Lung (tissue), 12 donors: ENCODE results near the gene RFXAP. TPM values are rescaled to one million over a fixed set of nuclear protein-coding genes. Genes with fewer than 3 reads are reported as not detected.

Source experiments
- ATAC-seq: fragments of 200-7000 bp; cut with Tn5 transposase; one replicate; pipeline ENCODE4 v1.9.1; 2020; ENCODE audit warnings: moderate number of reproducible peaks; ENCODE audit not compliant: insufficient read depth, low FRiP score
- DNase-seq, 3 donors: peaks; one replicate each; pipeline ENCODE4 v3.0.0-alpha.2; 2013 to 2017
- H3K27ac ChIP-seq, 2 donors: one replicate each; pipeline ENCODE4 v1.5.1; 2013; ENCODE audit warnings: mild to moderate bottlenecking in 2 of 2, moderate library complexity in 2 of 2, control low read depth in 1 of 2, inconsistent platforms in 1 of 2, low read depth in 1 of 2, low read length in 1 of 2
- H3K27me3 ChIP-seq, 3 donors: one replicate each; pipeline ENCODE4 v1.5.1; 2013; ENCODE audit warnings: low read length in 2 of 3; ENCODE audit not compliant: control insufficient read depth in 3 of 3, insufficient read depth in 3 of 3
- H3K36me3 ChIP-seq, 4 donors: one replicate each; pipeline ENCODE4 v1.5.1; 2013; ENCODE audit warnings: low read length in 4 of 4, mild to moderate bottlenecking in 1 of 4, moderate library complexity in 1 of 4; ENCODE audit not compliant: control insufficient read depth in 4 of 4, insufficient read depth in 4 of 4
- H3K4me1 ChIP-seq, 5 donors: one replicate each; pipeline ENCODE4 v1.5.1; 2013; ENCODE audit warnings: low read length in 5 of 5, mild to moderate bottlenecking in 2 of 5, moderate library complexity in 1 of 5; ENCODE audit not compliant: control insufficient read depth in 5 of 5, insufficient read depth in 5 of 5
- H3K4me3 ChIP-seq: one replicate; pipeline ENCODE4 v1.5.1; 2013; ENCODE audit warnings: mild to moderate bottlenecking, control low read depth, moderate library complexity
- H3K9ac ChIP-seq, 2 donors: one replicate each; pipeline ENCODE4 v1.5.1; 2013; ENCODE audit warnings: low read length in 2 of 2, control low read depth in 1 of 2; ENCODE audit not compliant: insufficient read depth in 1 of 2
- H3K9me3 ChIP-seq, 4 donors: one replicate each; pipeline ENCODE4 v1.5.1; 2013; ENCODE audit warnings: low read length in 3 of 4, mild to moderate bottlenecking in 1 of 4, moderate library complexity in 1 of 4; ENCODE audit not compliant: control insufficient read depth in 4 of 4, insufficient read depth in 3 of 4
- WGBS, 2 donors: extraction: QIAGEN DNeasy Blood & Tissue Kit; methylation state at CpG; one replicate each; pipeline ENCODE4 v1.1.7; 2013; 5-methylcytosine and 5-hydroxymethylcytosine counted together
- polyA plus RNA-seq, 2 donors: library from polyadenylated mRNA; stranded (reverse); fragments of 200-250 nt; gene quantifications; one replicate each; pipeline ENCODE4 v1.2.1, GENCODE V29; 2013
- total RNA-seq, 2 donors: library from RNA; depleted of rRNA in 1 of 2; stranded (reverse); fragments of >200 nt in 1 of 2; gene quantifications; one replicate each; pipeline ENCODE4 v1.2.1, GENCODE V29; 2014 to 2021
- TF ChIP-seq, protein P1 (sequence below): IDR thresholded peaks from 2 replicates; pipeline ENCODE4 v1.5.1; 2012; ENCODE audit warnings: mild to moderate bottlenecking; ENCODE audit errors: control extremely low read depth, extremely low read depth
- donor health status: control.
- donor health status: control.
- donor health status: Bipolar disorder and iron deficiency.
- donor health status: healthy.
- donor health status: DM: yes; HTN: yes; CAD: no.

Gene RFXAP
- total and polyA plus RNA-seq, 4 donors: 3.0 to 9.5 (median 4.9) TPM

- Histone ChIP-seq H3K36me3 (no peaks in the 10 kb centered on the region), H3K4me3 (no peak overlapping the region), H3K4me1 (peaks cover 0 to 3% (median 0%) of the 10 kb centered on the region in 5 donors), H3K9ac (no peak overlapping the region), H3K27ac (no peak overlapping the region), H3K27me3 (no peaks in the 10 kb centered on the region), H3K9me3 (peaks cover 0 to 2% (median 0%) of the 10 kb centered on the region in 4 donors)
- TF ChIP-seq, protein P1, sequence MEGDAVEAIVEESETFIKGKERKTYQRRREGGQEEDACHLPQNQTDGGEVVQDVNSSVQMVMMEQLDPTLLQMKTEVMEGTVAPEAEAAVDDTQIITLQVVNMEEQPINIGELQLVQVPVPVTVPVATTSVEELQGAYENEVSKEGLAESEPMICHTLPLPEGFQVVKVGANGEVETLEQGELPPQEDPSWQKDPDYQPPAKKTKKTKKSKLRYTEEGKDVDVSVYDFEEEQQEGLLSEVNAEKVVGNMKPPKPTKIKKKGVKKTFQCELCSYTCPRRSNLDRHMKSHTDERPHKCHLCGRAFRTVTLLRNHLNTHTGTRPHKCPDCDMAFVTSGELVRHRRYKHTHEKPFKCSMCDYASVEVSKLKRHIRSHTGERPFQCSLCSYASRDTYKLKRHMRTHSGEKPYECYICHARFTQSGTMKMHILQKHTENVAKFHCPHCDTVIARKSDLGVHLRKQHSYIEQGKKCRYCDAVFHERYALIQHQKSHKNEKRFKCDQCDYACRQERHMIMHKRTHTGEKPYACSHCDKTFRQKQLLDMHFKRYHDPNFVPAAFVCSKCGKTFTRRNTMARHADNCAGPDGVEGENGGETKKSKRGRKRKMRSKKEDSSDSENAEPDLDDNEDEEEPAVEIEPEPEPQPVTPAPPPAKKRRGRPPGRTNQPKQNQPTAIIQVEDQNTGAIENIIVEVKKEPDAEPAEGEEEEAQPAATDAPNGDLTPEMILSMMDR: no peak
- ATAC-seq (no peak), DNase-seq (no peak)
Observed at GRCh38 chr13:36772853-36773252, 46.2 kb upstream of the RFXAP start.

DNA sequence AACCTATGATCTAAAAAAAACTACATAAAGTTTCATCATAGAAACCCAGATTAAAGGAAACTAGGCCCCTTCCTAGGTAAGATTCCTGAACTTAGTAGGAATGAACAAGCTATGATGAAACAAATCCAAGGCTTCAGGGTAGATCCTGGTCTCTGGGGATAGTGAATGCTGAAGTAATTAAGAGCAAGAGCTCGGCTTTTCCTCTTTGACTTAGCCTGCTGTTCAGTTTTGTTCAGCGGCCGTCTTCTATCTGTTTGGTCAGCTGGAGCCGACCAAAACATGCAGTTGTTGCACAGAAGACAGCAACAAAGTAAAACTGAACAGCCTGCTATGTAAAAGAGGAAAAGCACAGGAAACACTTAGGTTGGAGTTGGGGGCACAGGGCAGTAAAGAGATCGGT, 44.1 kb upstream of the RFXAP start:
- TF ChIP-seq, protein P1: no peak
- Histone ChIP-seq H3K9me3 (no peaks in the 10 kb centered on the region), H3K27ac (no peak overlapping the region), H3K36me3 (no peaks in the 10 kb centered on the region), H3K27me3 (no peaks in the 10 kb centered on the region), H3K4me1 (peaks cover 0 to 7% (median 0%) of the 10 kb centered on the region in 5 donors), H3K9ac (no peak overlapping the region), H3K4me3 (no peak overlapping the region)
- DNase-seq: no peak
- WGBS, 2 donors: 70 to 77% methylated on average over 5 of the region's 5 CpGs
- ATAC-seq: no peak

DNA sequence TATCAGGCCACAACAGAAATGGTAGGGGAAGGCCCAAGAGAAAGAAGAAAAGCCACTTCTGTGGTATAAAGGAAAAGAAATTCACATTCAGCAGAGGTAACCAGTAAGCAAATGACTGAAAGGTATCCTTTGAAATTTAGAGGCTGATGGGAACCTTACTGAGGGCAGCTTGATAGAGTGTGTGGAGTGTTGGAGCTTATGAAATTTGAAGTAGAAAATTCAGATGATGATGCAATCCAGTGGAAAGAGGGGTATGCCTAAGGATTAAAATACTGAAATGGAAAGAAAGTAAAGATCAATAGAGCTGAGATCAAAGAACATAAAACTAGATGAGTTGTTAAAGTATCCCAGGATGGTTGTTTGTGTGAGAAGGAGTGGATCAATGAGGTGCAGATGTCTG, 42.8 kb upstream of the RFXAP start:
- Histone ChIP-seq H3K27me3 (no peaks in the 10 kb centered on the region), H3K27ac (no peak overlapping the region), H3K4me3 (no peak overlapping the region), H3K9ac (no peak overlapping the region), H3K9me3 (no peaks in the 10 kb centered on the region), H3K4me1 (peaks cover 0 to 7% (median 0%) of the 10 kb centered on the region in 5 donors), H3K36me3 (no peaks in the 10 kb centered on the region)
- ATAC-seq (no peak), DNase-seq (no peak)
- TF ChIP-seq, protein P1: no peak

DNA sequence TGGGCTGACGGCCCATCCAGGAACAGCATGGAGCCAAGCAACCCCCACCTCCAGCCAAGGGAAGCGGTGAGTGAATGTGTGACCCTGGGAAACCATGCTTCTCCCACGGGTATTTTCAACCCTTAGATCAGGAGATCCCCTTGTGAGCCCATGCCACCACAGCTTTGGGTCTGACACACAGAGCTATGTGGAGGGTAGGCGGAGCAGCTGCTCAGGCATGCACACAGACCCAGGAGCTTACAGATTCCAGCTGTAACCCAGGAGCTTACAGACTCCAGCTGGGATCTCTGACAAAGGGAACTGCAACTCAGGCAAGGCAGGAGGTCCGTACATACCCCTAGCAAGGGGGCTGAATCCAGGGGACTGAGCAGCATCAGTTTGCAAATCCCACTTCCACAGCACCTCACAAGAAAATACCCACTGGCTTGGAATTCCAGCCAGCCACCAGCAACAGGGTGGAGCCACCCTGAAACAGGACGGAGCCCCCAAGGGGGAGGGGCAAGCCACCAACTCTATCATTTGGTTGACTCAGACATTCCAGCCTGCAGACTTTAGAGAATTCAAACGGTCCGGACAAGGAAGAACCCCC, 40.8 kb upstream of the RFXAP start:
- no peaks in the 10 kb centered on the region for H3K27me3 ChIP-seq
- H3K4me1 ChIP-seq: peaks cover 0 to 7% (median 0%) of the 10 kb centered on the region in 5 donors
- 47 to 71% methylated on average over 7 to 8 of the region's 8 CpGs for WGBS, 2 donors
- H3K36me3 ChIP-seq: no peaks in the 10 kb centered on the region
- ATAC-seq (no peak), DNase-seq (peak; percentile 82 to 89 (median 88))
- no peak overlapping the region for H3K4me3 ChIP-seq
- H3K9ac ChIP-seq: no peak overlapping the region
- TF ChIP-seq, protein P1: no peak
- H3K9me3 ChIP-seq: no peaks in the 10 kb centered on the region
- H3K27ac ChIP-seq: no peak overlapping the region
